Fibroblast of villous mesenchyme (primary cell): ENCODE data around the gene ILRUN. TPM values are rescaled to one million over a fixed set of nuclear protein-coding genes. Genes with fewer than 3 reads are reported as not detected.

Experiments
- DNase-seq: peaks from one replicate; pipeline ENCODE4 v3.0.0-alpha.2; 2010; ENCODE audit warnings: low read depth
- H3K4me3 ChIP-seq: 2 replicates; pipeline ENCODE4 v1.5.1; 2011; ENCODE audit warnings: low read depth, mild to moderate bottlenecking, low read length
- CTCF ChIP-seq: IDR thresholded peaks from 2 replicates; pipeline ENCODE4 v1.5.1; 2012; ENCODE audit warnings: low read depth, mild to moderate bottlenecking, low read length; ENCODE audit not compliant: insufficient read depth
- total RNA-seq: library from RNA; depleted of rRNA; stranded (reverse); fragments of >200 nt; gene quantifications from 2 replicates; pipeline ENCODE4 v1.2.3, GENCODE V29; 2012

The ILRUN gene
- total RNA-seq, 1 donor, result 58.3 TPM

- TF ChIP-seq CTCF, result no peak
- DNase-seq, result no peak
These were observed 1.5 kb upstream of the ILRUN start for GRCh38 chr6:34697904-34698559.

GRCh38 chr6:34697544-34697836 lies 923 bp upstream of the ILRUN start:
- no peak for TF ChIP-seq CTCF
- H3K4me3 ChIP-seq, result peak overlapping the region; percentile 98
- DNase-seq, result no peak

More at GRCh38 chr6:34697904-34698559, 1.5 kb upstream of the ILRUN start:
- H3K4me3 ChIP-seq, result no peak overlapping the region

GRCh38 chr6:34696189-34696738 lies 303 bp downstream of the ILRUN start:
- H3K4me3 ChIP-seq, result peak overlapping the region; percentile 98
- DNase-seq, result peak; percentile 47
- no peak for TF ChIP-seq CTCF

GRCh38 chr6:34695729-34696188 lies 808 bp downstream of the ILRUN start:
- H3K4me3 ChIP-seq, result peak overlapping the region; percentile 98
- no peak for DNase-seq
- no peak for TF ChIP-seq CTCF

GRCh38 chr6:34692280-34692679 lies 4.3 kb downstream of the ILRUN start:
- DNase-seq, result no peak
- H3K4me3 ChIP-seq, result no peak overlapping the region
- no peak for TF ChIP-seq CTCF

GRCh38 chr6:34689742-34690141 lies 6.8 kb downstream of the ILRUN start:
- DNase-seq, result no peak
- no peak for TF ChIP-seq CTCF
- H3K4me3 ChIP-seq, result no peak overlapping the region

- H3K4me3 ChIP-seq, result no peak overlapping the region
- no peak for TF ChIP-seq CTCF
- DNase-seq, result no peak
These were observed 7.6 kb downstream of the ILRUN start for GRCh38 chr6:34688956-34689355.
